ENCODE measurements around the gene POU2F3.

GRCh38 chr11:120340529-120340928 is 100.6 kb downstream of the POU2F3 start:
- no peak for TF ChIP-seq CTCF (IDR thresholded peaks at IDR 0.05)
- TF ChIP-seq POLR2AphosphoS5 (IDR thresholded peaks at IDR 0.05): no peak
- TF ChIP-seq POLR2A (IDR thresholded peaks at IDR 0.05; ENCODE audit: low read depth): no peak

Measured in esophagus muscularis mucosa (tissue), 3 donors.